Liver (tissue), 3 donors: ENCODE data around the gene RAB27A.

Experiments used
- CTCF ChIP-seq: fragments of 150-350 bp; IDR thresholded peaks from 2 replicates; pipeline ENCODE4 v1.5.1; 2017; ENCODE audit warnings: improper control_type of control experiment, low read depth, low read length; ENCODE audit not compliant: missing input control
- EGR1 ChIP-seq, 2 donors: IDR thresholded peaks; 2 replicates each; pipeline ENCODE4 v1.6.1; 2016 to 2018; ENCODE audit warnings: antibody characterized with exemption in 2 of 2, low read depth in 2 of 2
- FOXA2 ChIP-seq: IDR thresholded peaks from 2 replicates; pipeline ENCODE4 v1.6.1; 2016; ENCODE audit warnings: antibody characterized with exemption
- GABPA ChIP-seq, 2 donors: IDR thresholded peaks in 1 of 2; conservative IDR thresholded peaks in 1 of 2; 2 replicates each; pipeline ENCODE4 v1.6.1; 2016; ENCODE audit warnings: antibody characterized with exemption in 2 of 2, mild to moderate bottlenecking in 1 of 2, moderate library complexity in 1 of 2
- TF ChIP-seq, protein P1 (sequence below): IDR thresholded peaks from 2 replicates; pipeline ENCODE4 v1.6.1; 2016; ENCODE audit warnings: antibody characterized with exemption
- donor health status: healthy.
- donor health status: healthy.

- TF ChIP-seq CTCF, result no peak
- no peak for TF ChIP-seq EGR1 (IDR thresholded peaks at IDR 0.05; ENCODE audit: low read depth in 2 of 2)
- TF ChIP-seq GABPA (IDR thresholded peaks at IDR 0.05 in 1 of 2, conservative IDR thresholded peaks at IDR 0.05 in 1 of 2), result no peak
- TF ChIP-seq FOXA2, result no peak
- TF ChIP-seq, protein P1, sequence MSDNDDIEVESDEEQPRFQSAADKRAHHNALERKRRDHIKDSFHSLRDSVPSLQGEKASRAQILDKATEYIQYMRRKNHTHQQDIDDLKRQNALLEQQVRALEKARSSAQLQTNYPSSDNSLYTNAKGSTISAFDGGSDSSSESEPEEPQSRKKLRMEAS, result no peak
Observed at GRCh38 chr15:55267401-55268175, 22.0 kb downstream of the RAB27A start.
